Activated gamma-delta T cell treated with anti-CD3 and anti-CD28 coated beads, Interleukin-2, amount 50 U/mL, for 16 hours (primary cell): ENCODE results near the gene SLC5A11.

ENCODE experiments used
- DNase-seq: peaks from one replicate; pipeline ENCODE4 v3.0.0-alpha.2; 2020; ENCODE audit warnings: low read depth

SLC5A11 gene

DNA sequence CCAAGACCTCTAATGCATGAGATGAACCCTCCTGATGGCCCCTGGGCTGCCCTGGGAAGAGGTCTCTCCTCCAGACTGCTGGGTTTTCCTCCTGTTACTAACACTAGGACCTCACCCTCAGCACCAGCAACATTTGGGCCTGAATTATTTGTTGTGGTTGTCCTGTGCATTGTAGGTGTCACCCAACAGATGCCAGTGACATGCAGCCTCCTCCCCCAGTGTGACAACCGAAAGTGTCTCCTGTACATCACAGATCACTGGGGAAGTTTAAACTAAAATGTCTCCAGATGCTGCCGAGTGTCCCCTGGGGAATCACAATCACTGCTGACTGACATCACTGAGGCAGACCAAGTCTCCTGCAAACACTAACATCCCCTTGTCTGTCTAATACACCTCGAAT is 74.8 kb downstream of the SLC5A11 start:
- DNase-seq, result no peak

DNA sequence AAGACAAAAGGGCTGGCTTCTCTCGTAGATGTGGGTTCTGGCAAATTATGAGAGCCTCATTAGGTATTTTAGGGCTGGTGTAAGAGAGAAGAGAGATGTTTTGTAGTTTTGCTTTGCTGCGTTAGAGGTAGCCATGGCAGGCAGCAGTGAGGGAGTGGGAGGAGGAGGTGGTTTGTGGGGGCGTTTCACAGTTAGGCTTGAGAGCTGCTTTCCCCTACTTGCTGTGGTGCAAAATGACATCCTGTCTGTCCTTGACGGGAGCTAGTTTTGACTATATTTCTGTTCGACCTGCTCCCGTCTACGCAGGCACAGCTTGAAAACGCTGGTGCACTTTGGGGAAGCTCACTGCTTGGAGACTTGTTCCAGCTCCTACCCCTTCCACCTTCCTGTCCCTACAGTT is 75.5 kb downstream of the SLC5A11 start:
- peak; percentile 15 for DNase-seq

- no peak for DNase-seq
Observed at GRCh38 chr16:24925163-24925562, 79.4 kb downstream of the SLC5A11 start.

DNA sequence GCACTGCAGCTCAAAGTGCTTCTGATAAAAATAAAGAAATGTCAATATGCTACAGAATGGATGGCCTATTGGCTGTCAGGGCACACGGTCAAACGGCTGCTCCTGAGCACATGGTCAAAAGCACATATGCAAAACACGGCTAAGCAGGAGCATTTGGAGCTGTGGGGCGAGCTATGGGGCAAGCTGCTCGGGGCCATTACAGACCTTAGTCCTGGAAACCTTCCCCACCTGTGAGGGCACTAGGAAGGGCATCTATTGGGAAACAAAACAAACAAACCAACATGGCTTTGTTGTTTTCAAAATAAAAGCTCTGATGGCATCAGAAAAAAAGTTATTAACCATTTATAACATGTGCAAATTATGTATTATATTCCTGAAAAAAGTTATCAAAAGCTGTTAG is 83.6 kb downstream of the SLC5A11 start:
- no peak for DNase-seq

DNA sequence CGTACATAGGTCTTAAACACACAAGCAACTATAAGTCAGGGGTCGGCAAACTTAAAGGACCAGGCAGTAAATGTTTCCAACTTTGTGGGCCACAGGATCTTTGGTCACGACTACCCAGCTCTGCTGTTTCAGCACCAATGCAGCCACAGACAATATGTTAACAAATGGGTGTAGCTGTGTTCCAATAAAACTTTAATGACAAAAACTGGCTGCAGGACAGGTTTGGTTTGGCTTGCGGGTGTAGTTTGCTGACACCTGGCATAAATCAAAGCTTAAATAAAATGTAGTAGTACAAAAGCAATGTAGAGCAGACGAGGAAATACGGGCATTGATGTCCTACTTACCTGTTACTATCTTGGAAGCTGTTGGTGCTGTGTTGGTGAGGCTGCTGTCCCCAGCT is 84.7 kb downstream of the SLC5A11 start:
- DNase-seq, result no peak

DNA sequence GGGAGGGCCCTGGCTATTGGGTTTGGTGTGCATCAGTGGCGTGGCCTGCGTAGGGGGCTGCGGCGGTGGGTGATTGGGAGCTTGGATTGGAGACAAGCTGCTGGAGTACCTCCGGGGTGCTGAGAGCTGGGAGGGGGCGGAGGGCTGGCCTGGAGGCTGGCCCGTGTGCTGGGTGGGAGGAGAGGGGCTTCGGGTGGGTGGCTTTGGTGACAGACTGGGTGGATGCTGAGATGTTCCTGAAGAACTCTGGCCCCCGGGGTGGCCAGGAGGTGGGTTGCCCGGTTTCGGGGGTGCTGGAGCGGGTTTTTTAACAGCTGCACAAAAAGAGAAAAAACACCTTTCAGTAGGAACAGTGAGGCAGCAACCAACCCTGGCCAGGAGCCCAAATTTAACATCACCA is 85.3 kb downstream of the SLC5A11 start:
- DNase-seq, result no peak

- no peak for DNase-seq
Observed at GRCh38 chr16:24935336-24935735, 89.6 kb downstream of the SLC5A11 start.

GRCh38 chr16:24936151-24936550 is 90.4 kb downstream of the SLC5A11 start:
- no peak for DNase-seq

DNA sequence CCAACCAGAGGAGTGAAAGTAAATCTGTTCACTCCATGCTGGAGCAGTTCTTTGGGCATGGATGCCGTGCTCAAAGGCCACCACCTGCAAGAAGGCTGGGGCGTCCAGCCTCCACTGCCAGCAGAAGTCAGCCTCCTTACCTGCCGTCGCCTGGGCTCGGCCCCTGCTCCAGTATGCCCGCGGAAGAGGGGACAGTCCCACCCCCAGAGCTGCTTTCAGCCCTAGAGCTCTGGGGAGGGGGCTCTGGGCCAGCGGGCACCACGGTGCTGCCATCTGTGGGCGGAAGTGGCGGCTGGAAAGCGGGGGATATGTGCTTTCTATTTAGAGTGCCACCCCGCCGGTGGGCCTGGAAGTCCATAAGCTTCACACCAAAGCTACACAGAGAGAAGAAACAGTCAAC is 93.5 kb downstream of the SLC5A11 start:
- DNase-seq, result no peak

DNA sequence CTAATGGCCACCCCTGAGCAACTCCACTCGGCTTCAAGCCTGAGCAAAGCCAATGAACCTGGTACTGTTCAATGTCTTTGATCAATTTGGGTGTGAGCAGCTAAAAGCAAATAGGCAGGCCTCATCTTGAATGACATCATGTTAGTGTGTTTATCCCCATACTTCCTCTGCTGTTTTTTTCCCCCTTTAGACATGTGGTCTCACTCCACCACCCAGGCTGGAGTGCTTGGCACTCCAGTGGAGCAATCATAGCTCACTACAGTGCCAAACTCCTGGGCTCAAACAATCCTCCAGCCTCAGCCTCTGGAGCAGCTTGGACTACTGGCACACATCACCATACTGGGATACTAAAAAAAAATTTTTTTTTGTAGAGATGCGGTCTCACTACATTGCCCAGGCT is 94.0 kb downstream of the SLC5A11 start:
- no peak for DNase-seq

DNA sequence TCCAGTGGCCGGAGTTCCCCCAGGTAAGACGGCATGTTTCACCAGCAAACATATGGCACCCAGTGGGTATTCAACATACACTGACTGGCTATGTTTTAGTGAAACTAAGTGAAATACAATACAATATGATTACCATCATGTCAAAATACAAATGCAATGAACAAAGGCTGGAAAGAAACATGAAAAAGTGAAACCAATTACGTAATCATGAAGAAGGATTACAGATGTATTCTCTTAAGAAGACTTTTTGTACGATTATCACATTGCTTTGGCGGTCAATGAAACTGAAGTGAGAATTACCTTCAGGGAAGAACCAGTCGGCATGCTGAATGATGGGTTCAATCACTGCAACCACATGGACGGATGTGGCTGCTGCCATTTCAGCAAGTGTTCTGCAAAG is 97.7 kb downstream of the SLC5A11 start:
- DNase-seq, result no peak

GRCh38 chr16:24944206-24944605 is 98.4 kb downstream of the SLC5A11 start:
- DNase-seq, result no peak

GRCh38 chr16:24946155-24946554 is 100.4 kb downstream of the SLC5A11 start:
- DNase-seq, result no peak

GRCh38 chr16:24950275-24950674 is 104.5 kb downstream of the SLC5A11 start:
- DNase-seq, result no peak

DNA sequence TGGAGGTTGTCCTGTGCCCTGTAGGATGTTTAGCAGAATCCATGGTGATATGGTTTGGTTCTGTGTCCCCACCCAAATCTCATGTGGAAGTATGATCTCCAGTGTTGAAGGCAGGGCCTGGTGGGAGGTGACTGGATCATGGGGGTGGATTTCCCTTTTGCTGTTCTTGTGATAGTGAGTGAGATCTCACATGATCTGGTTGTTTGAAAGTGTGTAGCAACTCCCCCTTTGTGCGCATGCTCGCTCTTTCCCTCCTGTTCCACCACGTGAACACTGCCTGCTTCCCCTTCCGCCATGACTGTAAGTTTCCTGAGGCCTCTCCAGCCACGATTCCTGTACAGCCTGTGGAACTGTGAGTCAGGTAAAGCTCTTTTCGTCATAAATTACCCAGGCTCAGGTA is 107.5 kb downstream of the SLC5A11 start:
- DNase-seq, result no peak

DNA sequence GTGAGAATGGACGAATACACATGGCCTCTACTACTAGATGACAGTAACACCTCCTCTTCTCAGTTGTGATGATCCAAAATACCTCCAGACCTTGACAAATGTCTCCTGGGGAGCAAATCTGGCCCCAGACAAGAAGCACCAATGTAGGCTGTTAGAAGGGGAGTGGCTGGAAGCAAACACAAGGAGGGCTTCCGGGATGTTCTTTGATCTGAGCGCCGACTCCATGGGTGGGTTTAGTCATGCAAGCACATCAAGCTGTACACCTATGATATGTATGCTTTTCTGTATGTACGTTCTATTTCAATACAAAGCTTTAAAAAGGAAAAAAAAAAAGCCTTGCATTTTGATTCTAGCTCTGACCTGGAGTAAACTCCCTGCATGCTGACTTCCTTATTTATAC is 108.0 kb downstream of the SLC5A11 start:
- DNase-seq, result no peak

DNA sequence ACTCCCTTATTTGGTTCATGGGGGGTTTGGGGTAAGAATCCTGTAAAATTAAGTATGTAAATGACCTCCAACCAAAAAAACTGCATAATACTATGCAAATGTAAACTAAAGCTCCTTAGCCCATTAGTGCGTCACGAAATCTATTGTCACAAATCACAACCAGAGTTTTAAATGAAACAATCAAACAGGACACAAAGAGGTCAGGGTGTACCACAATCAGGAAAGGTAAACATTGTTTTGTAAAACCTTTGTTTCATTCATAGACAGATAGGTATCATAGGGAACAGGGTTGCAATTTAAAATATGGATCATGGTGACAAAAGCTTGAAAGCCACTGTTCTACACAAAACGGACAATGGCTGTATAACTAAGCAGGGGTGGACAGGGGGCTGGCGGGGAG is 108.4 kb downstream of the SLC5A11 start:
- DNase-seq, result no peak

GRCh38 chr16:24955975-24956731 is 110.4 kb downstream of the SLC5A11 start:
- DNase-seq, result no peak

DNA sequence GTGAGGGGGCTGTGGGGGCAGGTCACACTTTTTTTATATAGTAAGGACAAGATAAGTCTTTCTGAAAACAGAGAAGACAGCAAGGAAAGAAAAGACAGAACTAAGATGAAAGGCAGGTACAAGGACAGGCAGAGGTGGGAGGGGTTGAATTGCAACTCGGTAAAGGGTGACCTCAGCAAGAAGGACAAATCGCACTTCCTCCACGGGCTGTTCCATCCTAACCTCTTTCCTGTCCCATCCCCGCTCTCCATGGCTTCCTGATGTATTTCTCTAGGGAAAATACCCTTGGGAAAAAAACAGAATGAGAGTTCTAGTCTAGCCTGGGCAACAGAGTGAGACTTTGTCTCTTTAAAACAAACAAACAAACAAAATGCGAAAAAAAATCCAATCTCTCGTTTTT is 112.1 kb downstream of the SLC5A11 start:
- DNase-seq, result no peak
